HG03432 (cell line): ENCODE data around the gene PLK5.

Experiments used
- ATAC-seq: cut with Tn5 transposase; IDR thresholded peaks from one replicate; pipeline ENCODE4 v1.9.1; 2021; ENCODE audit warnings: mild to moderate bottlenecking, moderate library complexity; ENCODE audit not compliant: unreplicated experiment

Gene PLK5

DNA sequence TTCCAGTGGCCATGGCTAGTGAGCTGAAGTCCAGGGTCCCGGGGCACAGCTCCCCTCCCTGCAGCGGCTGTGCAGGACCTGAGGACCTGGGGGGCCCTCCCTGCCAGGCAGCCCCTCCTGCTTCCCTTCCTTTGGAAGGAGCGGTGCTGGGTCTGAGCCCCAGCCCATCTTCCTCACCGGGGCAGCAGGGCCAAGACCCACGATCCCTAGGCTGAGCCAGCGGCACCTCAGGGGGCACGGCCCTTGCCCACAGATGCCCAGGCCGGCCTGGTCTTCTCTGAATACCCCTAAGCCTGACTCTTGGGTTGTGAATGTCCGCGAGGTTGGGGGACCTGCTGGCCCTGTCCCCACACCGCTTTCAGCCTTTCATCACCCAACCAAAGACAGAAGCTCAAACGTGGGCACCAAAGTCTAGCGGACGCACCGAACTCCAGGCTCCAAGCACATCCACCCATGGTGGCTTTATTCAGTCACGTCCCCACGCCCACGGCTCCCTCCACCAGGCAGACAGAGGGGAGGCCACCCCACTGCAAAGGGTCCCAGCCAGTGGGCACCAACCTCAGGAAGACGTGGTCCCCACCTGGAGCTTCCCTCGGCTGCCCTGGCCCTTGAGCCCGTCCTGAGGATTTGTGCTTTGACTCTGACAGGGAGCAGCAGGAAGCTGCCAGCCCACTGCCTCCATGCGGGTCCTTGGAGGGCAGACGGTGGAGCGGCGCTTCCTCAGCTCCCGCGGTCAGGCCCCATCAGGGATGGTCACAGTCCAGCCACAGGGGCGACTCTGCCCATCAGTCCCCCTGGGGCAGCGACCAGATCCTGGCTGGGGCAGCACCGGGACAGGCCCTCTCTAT is 52.6 kb downstream of the PLK5 start:
- no peak for ATAC-seq

DNA sequence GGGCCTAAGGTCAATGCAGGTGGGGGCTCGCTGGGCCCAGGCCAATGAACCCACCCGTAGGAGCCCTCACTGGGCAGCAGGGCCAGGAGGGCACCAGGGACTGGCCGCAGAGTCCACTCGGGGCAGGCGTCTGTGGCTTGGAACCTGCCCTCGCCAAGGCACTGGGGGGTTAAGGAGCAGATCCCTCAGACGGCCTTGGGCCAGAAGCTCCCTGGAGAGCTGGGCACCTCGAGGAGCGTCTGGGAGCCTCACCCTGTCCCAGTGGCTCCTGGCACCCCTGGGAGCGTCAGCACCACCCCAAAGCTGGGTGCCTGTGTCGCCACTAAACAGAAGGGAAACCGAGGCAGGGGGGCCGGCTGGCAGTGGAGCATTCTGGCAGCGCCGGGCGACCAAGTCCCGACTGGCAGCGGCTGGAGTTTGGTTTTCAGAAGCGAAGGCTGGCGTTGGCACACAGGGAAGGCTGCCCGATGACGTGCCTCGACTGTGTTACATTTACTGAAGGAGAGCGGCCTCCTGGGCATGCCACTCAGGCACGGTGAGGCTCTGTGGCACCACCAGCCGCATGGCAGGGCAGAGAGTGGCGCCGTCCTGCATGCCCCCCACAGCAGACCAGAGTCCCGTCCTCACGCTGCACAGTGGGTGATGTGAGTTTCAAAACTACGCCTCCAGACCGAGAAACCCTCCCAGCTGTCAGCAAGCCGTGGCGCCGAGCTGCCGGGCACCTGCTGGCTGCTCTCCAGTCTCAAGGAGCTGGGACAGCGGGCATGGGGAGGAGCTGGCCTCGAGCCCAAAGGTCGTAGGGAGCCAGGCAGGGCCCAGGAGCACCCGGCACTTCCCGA is 53.4 kb downstream of the PLK5 start:
- no peak for ATAC-seq

DNA sequence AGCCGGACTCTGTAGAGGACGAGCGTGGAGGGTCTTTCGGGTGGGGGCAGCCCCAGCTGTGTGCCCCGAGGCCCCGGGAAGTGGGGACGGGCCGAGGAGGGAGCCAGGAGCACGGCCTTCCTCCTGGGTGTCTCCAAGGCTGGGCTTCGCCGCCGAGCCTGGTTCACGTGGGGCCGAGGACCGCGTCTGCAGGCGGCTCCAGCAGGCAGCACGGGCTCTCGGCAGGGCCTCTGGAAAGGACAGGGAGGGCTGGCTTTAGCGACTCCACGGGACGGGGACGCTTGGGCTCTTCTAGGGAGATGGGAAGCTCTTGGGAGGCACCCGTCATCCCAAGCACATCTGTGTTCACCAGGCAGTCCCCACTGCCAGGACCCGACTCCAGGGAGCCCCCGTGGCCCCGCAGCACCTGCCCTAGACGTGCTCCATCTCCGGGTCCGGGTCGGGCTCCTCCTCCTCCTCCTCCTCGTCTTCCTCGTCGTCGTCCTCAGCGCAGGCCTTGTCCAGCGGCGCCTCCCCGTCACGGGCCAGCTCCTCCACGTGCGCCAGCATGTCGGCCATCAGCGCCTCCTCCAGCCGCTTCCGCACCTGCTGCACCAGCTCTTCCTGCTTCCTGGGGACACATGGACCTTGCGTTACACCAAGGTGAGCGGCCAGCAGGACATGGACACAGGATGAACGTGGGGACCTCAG is 54.2 kb downstream of the PLK5 start:
- ATAC-seq: no peak

GRCh38 chr19:1579222-1579621 is 55.3 kb downstream of the PLK5 start:
- no peak for ATAC-seq

DNA sequence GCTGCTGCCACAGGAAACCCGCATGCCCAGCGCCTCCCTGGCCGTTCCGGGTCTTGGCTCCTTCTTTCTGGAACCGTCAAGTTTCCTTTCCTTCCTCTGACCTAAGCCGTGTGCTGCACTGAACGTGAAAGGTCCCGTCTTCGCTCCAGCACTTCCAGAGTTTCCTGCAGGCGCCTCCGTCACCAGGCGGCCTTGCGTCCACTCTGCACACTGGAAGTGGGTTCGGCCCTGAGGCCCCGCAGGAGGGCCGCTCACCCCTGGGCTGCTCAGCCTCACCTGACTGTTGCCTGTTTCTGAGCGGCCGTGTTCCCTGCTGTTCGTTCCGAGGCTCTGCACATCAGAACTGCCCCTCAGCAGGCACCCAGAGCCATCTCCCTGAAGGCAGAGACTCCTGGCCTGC is 56.5 kb downstream of the PLK5 start:
- ATAC-seq: no peak

DNA sequence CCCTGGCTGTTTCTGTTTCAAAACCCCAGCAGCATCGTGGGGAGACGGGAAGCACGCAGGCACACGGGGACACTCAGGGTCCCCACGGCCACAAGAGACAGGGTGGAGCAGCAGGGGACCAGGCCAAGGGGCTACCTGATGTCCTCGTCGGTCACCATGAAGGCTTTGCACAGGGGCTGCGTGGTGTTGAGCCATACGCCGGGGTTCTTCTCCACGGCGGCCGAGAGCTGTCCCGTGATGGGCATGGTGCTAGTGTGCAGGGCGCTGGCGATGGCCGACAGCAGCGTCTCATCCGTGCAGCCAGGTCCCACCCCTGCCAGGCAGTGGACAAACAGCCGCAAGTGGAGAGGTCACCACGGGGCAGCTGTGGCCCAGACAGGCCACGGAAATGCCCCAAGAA is 57.1 kb downstream of the PLK5 start:
- no peak for ATAC-seq

DNA sequence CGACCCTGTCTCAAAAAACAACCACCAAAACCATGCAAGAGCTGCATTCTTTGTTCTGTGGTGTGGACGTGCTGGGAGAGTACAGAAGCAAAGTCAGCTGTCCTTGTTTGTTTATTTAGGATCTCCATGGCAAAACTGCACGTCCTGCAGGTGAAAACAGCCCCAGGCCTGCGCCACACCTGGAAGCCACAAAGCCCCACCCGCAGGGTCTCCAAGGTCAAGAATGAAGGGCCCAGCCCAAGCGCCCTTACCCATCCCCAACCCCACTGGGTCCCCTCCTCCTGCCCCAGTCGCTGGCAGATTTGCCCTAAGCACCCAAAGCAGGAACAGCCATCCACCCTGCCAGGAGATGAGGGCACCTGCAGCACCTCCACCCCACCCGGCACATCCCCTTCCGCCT is 58.3 kb downstream of the PLK5 start:
- no peak for ATAC-seq

GRCh38 chr19:1584500-1585242 is 60.8 kb downstream of the PLK5 start:
- no peak for ATAC-seq

DNA sequence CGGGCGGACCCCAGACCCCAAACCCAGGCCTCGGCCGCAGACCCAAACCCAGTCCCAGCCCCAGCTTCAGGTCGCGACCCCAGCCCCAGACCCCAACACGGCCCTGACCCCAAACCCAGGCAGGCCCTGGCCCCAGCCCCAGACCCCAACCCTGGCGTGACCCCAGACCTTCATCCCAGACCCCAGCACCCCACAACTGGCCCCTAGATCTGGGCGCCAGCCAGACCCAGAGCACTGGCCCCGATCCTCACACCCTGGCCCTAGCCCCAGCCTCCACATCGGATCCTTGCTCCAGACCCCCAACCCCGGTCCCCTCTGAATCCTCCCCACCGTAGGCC is 61.3 kb downstream of the PLK5 start:
- ATAC-seq: no peak
